SK-N-MC (cell line): ENCODE results near the gene GIMAP5.

ENCODE experiments used
- EZH2 ChIP-seq: fragments of 200-600 bp; sonication (generic); IDR thresholded peaks from one replicate; pipeline ENCODE4 v1.6.1; 2017; ENCODE audit warnings: antibody characterized with exemption
- FOXP2 ChIP-seq: optimal IDR thresholded peaks from 2 replicates; pipeline ENCODE3; 2011; ENCODE audit warnings: mild to moderate bottlenecking, moderate library complexity; ENCODE audit not compliant: insufficient read depth; ENCODE audit errors: extremely low read length, control extremely low read depth
- POLR2AphosphoS5 ChIP-seq: IDR thresholded peaks from 2 replicates; pipeline ENCODE4 v1.6.1; 2012; ENCODE audit warnings: mild to moderate bottlenecking, low read depth, low read length, borderline replicate concordance

GRCh38 chr7:150728011-150728410 lies 9.2 kb upstream of the GIMAP5 start:
- TF ChIP-seq POLR2AphosphoS5: no peak
- no peak for TF ChIP-seq EZH2
- no peak for TF ChIP-seq FOXP2
